KMS-11 (cell line): Measurements from ENCODE around the gene ZFP14.

Experiments used
- H2AFZ ChIP-seq: fragments of 200-600 bp; sonication (generic); 2 replicates; pipeline ENCODE4 v1.6.1; 2016; ENCODE audit warnings: antibody characterized with exemption, mixed run types, low read depth
- H3K27ac ChIP-seq: fragments of 200-600 bp; sonication (generic); 2 replicates; pipeline ENCODE4 v1.6.1; 2016; ENCODE audit warnings: mild to moderate bottlenecking, mixed run types
- H3K27me3 ChIP-seq: fragments of 200-600 bp; sonication (generic); 2 replicates; pipeline ENCODE4 v1.6.1; 2017; ENCODE audit warnings: mild to moderate bottlenecking, low read depth, mixed run types, moderate library complexity; ENCODE audit not compliant: insufficient read depth
- H3K36me3 ChIP-seq: fragments of 200-600 bp; sonication (generic); 2 replicates; pipeline ENCODE4 v1.6.1; 2017; ENCODE audit warnings: mild to moderate bottlenecking, mixed run types; ENCODE audit not compliant: insufficient read depth
- H3K4me1 ChIP-seq: fragments of 200-600 bp; sonication (generic); 2 replicates; pipeline ENCODE4 v1.6.1; 2016; ENCODE audit warnings: mild to moderate bottlenecking, low read depth, mixed run types; ENCODE audit not compliant: poor library complexity, severe bottlenecking
- H3K4me2 ChIP-seq: fragments of 200-600 bp; sonication (generic); 2 replicates; pipeline ENCODE4 v1.7.0; 2016; ENCODE audit warnings: mild to moderate bottlenecking, mixed run types
- H3K4me3 ChIP-seq: fragments of 200-600 bp; sonication (generic); IDR thresholded peaks from 2 replicates; pipeline ENCODE4 v1.6.1; 2017; ENCODE audit warnings: low read depth, low read length, mixed read lengths; ENCODE audit not compliant: insufficient read depth
- H3K79me2 ChIP-seq: fragments of 200-600 bp; sonication (generic); 2 replicates; pipeline ENCODE4 v1.6.1; 2016; ENCODE audit warnings: low read depth, mixed run types; ENCODE audit not compliant: insufficient read depth
- H3K9ac ChIP-seq: fragments of 200-600 bp; sonication (generic); 2 replicates; pipeline ENCODE4 v1.6.1; 2016; ENCODE audit warnings: mild to moderate bottlenecking, mixed run types
- H4K20me1 ChIP-seq: fragments of 200-600 bp; sonication (generic); 2 replicates; pipeline ENCODE4 v1.6.1; 2016; ENCODE audit warnings: mild to moderate bottlenecking, mixed run types; ENCODE audit not compliant: insufficient read depth
- CTCF ChIP-seq: fragments of 200-600 bp; sonication (generic); conservative IDR thresholded peaks from 2 replicates; pipeline ENCODE4 v1.6.1; 2017; ENCODE audit warnings: low read depth, mild to moderate bottlenecking, antibody characterized with exemption, low read length, moderate library complexity, mixed read lengths

The ZFP14 gene

GRCh38 chr19:36404498-36404897 lies 25.5 kb upstream of the ZFP14 start:
- Histone ChIP-seq H3K27ac (no peak overlapping the region), H4K20me1 (no peaks in the 10 kb centered on the region), H3K79me2 (no peaks in the 10 kb centered on the region), H3K4me2 (no peak overlapping the region), H2AFZ (no peak overlapping the region), H3K4me1 (no peaks in the 10 kb centered on the region), H3K9ac (no peak overlapping the region), H3K36me3 (no peaks in the 10 kb centered on the region), H3K27me3 (no peaks in the 10 kb centered on the region), H3K4me3 (no peak overlapping the region)
- no peak for TF ChIP-seq CTCF

GRCh38 chr19:36401475-36401874 lies 22.5 kb upstream of the ZFP14 start:
- no peaks in the 10 kb centered on the region for H3K27me3 ChIP-seq
- TF ChIP-seq CTCF: no peak
- H3K27ac ChIP-seq: no peak overlapping the region
- no peaks in the 10 kb centered on the region for H3K36me3 ChIP-seq
- H3K4me2 ChIP-seq: no peak overlapping the region
- no peak overlapping the region for H2AFZ ChIP-seq
- H4K20me1 ChIP-seq: no peaks in the 10 kb centered on the region
- no peak overlapping the region for H3K9ac ChIP-seq
- no peak overlapping the region for H3K4me3 ChIP-seq
- no peaks in the 10 kb centered on the region for H3K4me1 ChIP-seq
- H3K79me2 ChIP-seq: no peaks in the 10 kb centered on the region

GRCh38 chr19:36398571-36398970 lies 19.6 kb upstream of the ZFP14 start:
- Histone ChIP-seq H3K27me3 (no peaks in the 10 kb centered on the region), H3K27ac (no peak overlapping the region), H2AFZ (no peak overlapping the region), H4K20me1 (no peaks in the 10 kb centered on the region), H3K36me3 (no peaks in the 10 kb centered on the region), H3K4me3 (no peak overlapping the region), H3K4me1 (no peaks in the 10 kb centered on the region), H3K79me2 (no peaks in the 10 kb centered on the region), H3K9ac (no peak overlapping the region), H3K4me2 (no peak overlapping the region)
- TF ChIP-seq CTCF: no peak

GRCh38 chr19:36392916-36393673 lies 14.1 kb upstream of the ZFP14 start:
- Histone ChIP-seq H3K36me3 (no peaks in the 10 kb centered on the region), H3K4me2 (no peak overlapping the region), H3K9ac (no peak overlapping the region), H4K20me1 (no peaks in the 10 kb centered on the region), H3K4me3 (no peak overlapping the region), H3K79me2 (no peaks in the 10 kb centered on the region), H2AFZ (no peak overlapping the region), H3K4me1 (no peaks in the 10 kb centered on the region), H3K27ac (no peak overlapping the region), H3K27me3 (no peaks in the 10 kb centered on the region)
- no peak for TF ChIP-seq CTCF
